ENCODE measurements around the gene ZNF586. TPM values are rescaled to one million over a fixed set of nuclear protein-coding genes. Genes with fewer than 3 reads are reported as not detected.
A peak's percentile ranks its signal among the peaks of the same experiment; 100 is the strongest.
"Not testable (repeated sequence)": the region's sequence is repeated elsewhere in the genome, so short reads cannot be mapped to it uniquely, and the experiment has no call there.

Gene ZNF586
- total RNA-seq, 2 donors from 2014 or later, result 13.1 to 17.6 TPM

GRCh38 chr19:57807541-57807940 lies 38.1 kb downstream of the ZNF586 start:
- no peak overlapping the region for H3K9ac ChIP-seq (ENCODE audit: low read depth in 2 of 2, low read length in 2 of 2)
- no peak for TF ChIP-seq CTCF (IDR thresholded peaks at IDR 0.05)
- intact Hi-C loops (cut with DNase I), result no loop called here
- no peak overlapping the region for H3K27ac ChIP-seq
- H3K4me1 ChIP-seq, result peaks cover 15% of the 10 kb centered on the region
- H3K36me3 ChIP-seq, result peaks cover 4% of the 10 kb centered on the region
- no peak overlapping the region for H3K4me3 ChIP-seq
- no peaks in the 10 kb centered on the region for H3K27me3 ChIP-seq
- no peak for DNase-seq
- H3K9me3 ChIP-seq, result no peaks in the 10 kb centered on the region

DNA sequence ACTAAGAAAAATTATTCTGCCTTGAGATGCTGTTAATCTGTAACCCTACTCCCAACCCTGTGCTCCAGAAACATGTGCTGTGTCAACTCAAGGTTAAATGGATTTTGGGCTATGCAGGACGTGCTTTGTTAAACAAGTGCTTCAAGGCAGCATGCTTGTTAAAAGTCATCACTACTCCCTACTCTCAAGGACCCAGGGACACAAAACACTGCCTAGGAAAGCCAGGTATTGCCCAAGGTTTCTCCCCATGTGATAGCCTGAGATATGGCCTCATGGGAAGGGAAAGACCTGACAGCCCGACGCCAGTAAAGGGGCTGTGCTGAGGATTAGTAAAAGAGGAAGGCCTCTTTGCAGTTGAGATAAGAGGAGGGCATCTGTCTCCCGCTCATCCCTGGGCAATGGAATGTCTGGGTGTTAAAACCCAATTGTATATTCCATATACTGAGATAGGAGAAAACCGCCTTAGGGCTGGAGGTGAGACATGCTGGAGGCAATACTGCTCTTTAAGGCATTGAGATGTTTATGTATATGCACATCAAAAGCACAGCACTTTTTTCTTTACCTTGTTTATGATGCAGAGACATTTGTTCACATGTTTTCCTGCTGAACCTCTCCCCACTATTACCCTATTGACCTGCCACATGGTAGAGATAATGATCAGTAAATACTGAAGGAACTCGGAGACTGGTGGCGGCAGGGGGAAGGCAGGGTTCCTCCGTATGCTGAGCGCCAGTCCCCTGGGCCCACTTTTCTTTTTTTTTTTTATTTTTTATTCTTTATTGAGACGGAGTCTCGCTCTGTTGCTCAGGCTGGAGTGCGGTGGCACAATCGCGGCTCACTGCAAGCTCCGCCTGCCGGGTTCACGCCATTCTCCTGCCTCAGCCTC lies 41.2 kb downstream of the ZNF586 start:
- DNase-seq; H3K9ac ChIP-seq (ENCODE audit: low read depth in 2 of 2, low read length in 2 of 2); H3K27me3 ChIP-seq; H3K36me3 ChIP-seq; intact Hi-C loops (cut with DNase I); H3K27ac ChIP-seq; H3K4me3 ChIP-seq; H3K9me3 ChIP-seq: not testable (repeated sequence)
- peaks cover 16% of the 10 kb centered on the region for H3K4me1 ChIP-seq

- Histone ChIP-seq H3K4me1 (peaks cover 14% of the 10 kb centered on the region), H3K27me3 (no peaks in the 10 kb centered on the region), H3K36me3 (peaks cover 4% of the 10 kb centered on the region), H3K4me3 (no peak overlapping the region), H3K9me3 (no peaks in the 10 kb centered on the region), H3K9ac (ENCODE audit: low read depth in 2 of 2, low read length in 2 of 2) (no peak overlapping the region), H3K27ac (no peak overlapping the region)
- no peak for DNase-seq
- intact Hi-C loops (cut with DNase I), result no loop called here
- no peak for TF ChIP-seq CTCF (IDR thresholded peaks at IDR 0.05)
Measured at GRCh38 chr19:57812226-57812625, 42.8 kb downstream of the ZNF586 start.

DNA sequence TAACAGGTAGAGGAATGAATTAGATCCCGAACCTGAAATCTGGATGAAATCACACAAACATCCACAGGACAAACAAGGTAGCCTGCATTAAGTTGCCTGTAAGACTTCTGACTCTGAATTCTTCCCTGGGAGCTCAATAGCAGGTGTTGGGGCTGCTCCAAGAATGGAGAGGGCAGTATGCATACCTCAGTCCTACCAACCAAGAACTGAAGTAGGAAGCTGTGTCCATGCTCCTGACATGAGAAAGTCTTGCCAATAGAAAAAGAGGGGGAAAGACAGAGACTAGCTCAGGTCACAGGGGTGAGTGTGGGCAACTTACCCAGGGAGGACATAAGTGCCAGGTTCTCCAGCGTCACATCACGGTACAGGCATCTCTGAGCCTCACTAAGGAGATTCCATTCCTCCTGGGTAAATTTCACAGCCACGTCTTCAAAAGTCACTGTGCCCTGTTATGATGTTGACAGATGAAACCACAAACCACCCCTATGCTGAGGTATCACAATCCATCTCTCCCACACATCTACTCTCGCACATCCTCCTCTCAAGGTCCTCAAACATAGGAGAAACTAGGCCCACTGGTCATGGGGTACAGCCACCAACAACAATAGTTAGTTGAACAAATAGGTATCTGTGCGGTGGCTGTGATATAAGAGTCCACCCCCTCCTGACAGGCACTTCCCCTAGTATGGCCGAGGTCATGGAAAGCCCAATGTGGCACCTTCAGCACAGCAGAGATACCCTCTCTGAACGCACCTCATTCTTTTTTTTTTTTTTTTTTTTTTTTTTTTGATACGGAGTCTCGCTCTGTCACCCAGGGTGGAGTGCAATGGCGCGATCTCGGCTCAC lies 43.7 kb downstream of the ZNF586 start:
- Histone ChIP-seq H3K9ac (ENCODE audit: low read depth in 2 of 2, low read length in 2 of 2) (peak overlapping the region; percentile 67 to 92), H3K27ac (peak overlapping the region; percentile 62), H3K4me3 (peak overlapping the region; percentile 81), H3K4me1 (peaks cover 14% of the 10 kb centered on the region)
- H3K36me3 ChIP-seq; DNase-seq; H3K9me3 ChIP-seq; intact Hi-C loops (cut with DNase I); H3K27me3 ChIP-seq: not testable (repeated sequence)

- TF ChIP-seq CTCF (IDR thresholded peaks at IDR 0.05), result no peak
- DNase-seq, result peak; percentile 72
- H3K9ac ChIP-seq (ENCODE audit: low read depth in 2 of 2, low read length in 2 of 2), result peak overlapping the region; percentile 67 to 92
- peaks cover 14% of the 10 kb centered on the region for H3K4me1 ChIP-seq
- H3K36me3 ChIP-seq, result peaks cover 4% of the 10 kb centered on the region
- peak overlapping the region; percentile 62 for H3K27ac ChIP-seq
- no peaks in the 10 kb centered on the region for H3K27me3 ChIP-seq
- intact Hi-C loops (cut with DNase I), result no loop called here
- H3K9me3 ChIP-seq, result no peaks in the 10 kb centered on the region
- peak overlapping the region; percentile 81 for H3K4me3 ChIP-seq
Measured at GRCh38 chr19:57813919-57814504, 44.5 kb downstream of the ZNF586 start.

- peaks cover 14% of the 10 kb centered on the region for H3K4me1 ChIP-seq
- intact Hi-C loops (cut with DNase I), result no loop called here
- H3K9ac ChIP-seq (ENCODE audit: low read depth in 2 of 2, low read length in 2 of 2), result peak within 1 kb of the TSS; percentile 67 to 92
- peak within 1 kb of the TSS; percentile 62 for H3K27ac ChIP-seq
- peaks cover 3% of the 10 kb centered on the region for H3K36me3 ChIP-seq
- no peak for TF ChIP-seq CTCF (IDR thresholded peaks at IDR 0.05)
- H3K9me3 ChIP-seq, result no peaks in the 10 kb centered on the region
- H3K4me3 ChIP-seq, result peak within 1 kb of the TSS; percentile 81
- DNase-seq, result peak; percentile 96
- H3K27me3 ChIP-seq, result no peaks in the 10 kb centered on the region
Measured at GRCh38 chr19:57814505-57815246, 45.2 kb downstream of the ZNF586 start, which contains the start of gene ZNF552. Gene ZNF552 (minus strand): TSS chr19:57814913. CDS start chr19:57814743, 170 bp downstream.

Data from colonic mucosa (tissue), 4 donors.